ENCODE measurements around the gene FLT1.

- TF ChIP-seq REST (IDR thresholded peaks at IDR 0.05; ENCODE audit: insufficient read depth in 1 of 2, low read depth in 2 of 2, low read length in 2 of 2) (no peak), TAF1 (IDR thresholded peaks at IDR 0.05; ENCODE audit: borderline replicate concordance, insufficient read depth, low read length) (no peak)
These were observed 44.8 kb downstream of the FLT1 start for GRCh38 chr13:28449826-28450773.
